Measurements from ENCODE around the gene ZC3H10.
A peak's percentile ranks its signal among the peaks of the same experiment; 100 is the strongest.

- TF ChIP-seq CTCF (IDR thresholded peaks at IDR 0.05; ENCODE audit: extremely low read depth in 1 of 2, insufficient read depth in 1 of 2, low read depth in 1 of 2, low read length in 2 of 2): no peak
- TF ChIP-seq EZH2 (IDR thresholded peaks at IDR 0.05; ENCODE audit: borderline replicate concordance, low read depth, low read length, severe bottlenecking): no peak
- TF ChIP-seq MAX (IDR thresholded peaks at IDR 0.05; ENCODE audit: insufficient read depth, insufficient read length): no peak
- TF ChIP-seq POLR2A (IDR thresholded peaks at IDR 0.05; ENCODE audit: low read depth, low read length): no peak
- no peak for TF ChIP-seq GATA2 (IDR thresholded peaks at IDR 0.05; ENCODE audit: insufficient read depth, insufficient read length, low read depth, low read length)
- TF ChIP-seq POLR2AphosphoS5 (IDR thresholded peaks at IDR 0.05; ENCODE audit: insufficient read depth, low read depth, low read length): no peak
- TF ChIP-seq MYC (IDR thresholded peaks at IDR 0.05; ENCODE audit: low read depth, low read length): no peak
- TF ChIP-seq JUN (IDR thresholded peaks at IDR 0.05; ENCODE audit: borderline replicate concordance, insufficient read depth, insufficient read length, low read depth): no peak
- peak; percentile 20 for TF ChIP-seq FOS (IDR thresholded peaks at IDR 0.05; ENCODE audit: borderline replicate concordance, insufficient read depth, low read length)
Observed at GRCh38 chr12:56150563-56150962, 32.5 kb downstream of the ZC3H10 start.

Measured in endothelial cell of umbilical vein (primary cell).